Stimulated activated CD8-positive, alpha-beta memory T cell treated with anti-CD3 and anti-CD28 coated beads, Interleukin-15, amount 100 ng/mL, for 24 hours (primary cell): ENCODE data around the gene MSANTD4.
"Not testable (repeated sequence)": the region's sequence is repeated elsewhere in the genome, so short reads cannot be mapped to it uniquely, and the experiment has no call there.

Source experiments
- DNase-seq: peaks from one replicate; pipeline ENCODE4 v3.0.0-alpha.2; 2020; ENCODE audit warnings: low read depth

The MSANTD4 gene

DNA sequence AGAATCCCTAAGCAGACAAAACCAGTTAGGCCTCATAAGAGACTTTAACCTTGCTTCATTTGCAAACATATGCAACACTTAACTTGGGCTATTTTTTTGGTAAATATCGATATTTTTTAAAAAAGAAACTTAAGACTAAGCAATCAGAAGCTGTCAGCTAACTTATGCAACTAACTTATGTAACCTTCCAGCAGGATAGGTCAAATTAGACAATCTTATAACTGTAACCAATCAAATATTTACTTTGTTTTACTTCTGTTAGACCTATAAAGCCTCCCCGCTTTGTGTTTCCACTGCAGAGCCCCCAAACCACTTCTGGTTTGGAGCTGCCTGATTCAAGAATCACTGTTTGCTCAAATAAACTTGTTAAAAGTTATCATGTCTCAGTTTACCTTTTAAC lies 8.0 kb downstream of the MSANTD4 start:
- no peak for DNase-seq

DNA sequence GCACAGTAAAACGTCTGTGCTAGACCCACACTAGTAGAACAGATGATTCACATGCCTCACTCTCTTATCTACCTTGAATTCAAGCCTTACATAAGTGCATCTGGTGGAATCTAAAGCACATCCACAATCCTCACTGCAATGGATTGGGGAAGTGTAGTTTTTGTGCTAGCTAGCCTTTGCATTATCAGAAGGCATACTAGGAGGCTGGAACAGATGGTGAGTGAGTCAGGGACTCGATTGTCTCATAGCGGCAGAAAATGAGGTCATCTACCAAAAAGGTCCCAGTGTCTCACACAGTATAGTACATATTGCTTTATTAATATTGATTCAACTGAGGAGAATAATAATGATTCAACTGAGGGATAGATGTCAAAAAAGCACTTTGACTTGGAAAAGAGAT lies 9.3 kb downstream of the MSANTD4 start:
- DNase-seq: no peak

DNA sequence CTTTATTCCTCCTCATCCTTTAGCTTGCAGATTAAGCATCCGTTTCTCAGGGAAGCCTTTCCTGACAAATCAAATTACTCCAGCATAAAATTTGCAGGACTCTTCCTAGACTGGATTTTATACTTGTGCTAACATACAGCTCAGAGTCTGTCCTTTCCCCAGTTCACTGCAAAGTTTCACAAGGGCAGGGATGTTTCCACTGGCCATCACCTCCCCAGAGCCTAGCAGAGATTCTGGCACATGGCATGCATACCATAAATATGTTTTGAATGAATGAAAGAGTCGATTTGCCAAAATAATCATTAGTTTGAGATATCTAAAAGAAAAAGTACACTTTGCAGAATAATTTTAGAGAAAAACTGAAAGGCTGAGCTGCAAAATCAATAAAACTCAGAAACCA lies 10.6 kb downstream of the MSANTD4 start:
- DNase-seq: no peak

DNA sequence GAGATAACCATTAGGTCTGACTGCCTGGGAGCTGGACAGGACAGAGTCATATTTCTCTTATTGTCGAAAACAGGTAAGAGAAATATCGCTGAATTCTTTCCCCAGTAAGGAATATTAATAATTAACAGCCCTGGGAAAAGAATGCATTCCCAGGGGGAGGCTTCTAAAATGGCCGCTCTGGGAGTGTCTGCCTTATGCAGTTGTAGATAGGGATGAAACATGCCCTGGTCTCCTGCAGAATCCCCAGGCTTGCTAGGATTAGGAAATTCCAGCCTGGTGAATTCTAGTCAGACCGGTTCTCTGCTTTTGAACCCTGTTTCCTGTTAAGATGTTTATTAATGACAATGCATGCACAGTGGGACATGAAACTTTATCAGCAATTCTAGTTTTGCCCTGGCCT lies 18.9 kb downstream of the MSANTD4 start:
- not testable (repeated sequence) for DNase-seq

DNA sequence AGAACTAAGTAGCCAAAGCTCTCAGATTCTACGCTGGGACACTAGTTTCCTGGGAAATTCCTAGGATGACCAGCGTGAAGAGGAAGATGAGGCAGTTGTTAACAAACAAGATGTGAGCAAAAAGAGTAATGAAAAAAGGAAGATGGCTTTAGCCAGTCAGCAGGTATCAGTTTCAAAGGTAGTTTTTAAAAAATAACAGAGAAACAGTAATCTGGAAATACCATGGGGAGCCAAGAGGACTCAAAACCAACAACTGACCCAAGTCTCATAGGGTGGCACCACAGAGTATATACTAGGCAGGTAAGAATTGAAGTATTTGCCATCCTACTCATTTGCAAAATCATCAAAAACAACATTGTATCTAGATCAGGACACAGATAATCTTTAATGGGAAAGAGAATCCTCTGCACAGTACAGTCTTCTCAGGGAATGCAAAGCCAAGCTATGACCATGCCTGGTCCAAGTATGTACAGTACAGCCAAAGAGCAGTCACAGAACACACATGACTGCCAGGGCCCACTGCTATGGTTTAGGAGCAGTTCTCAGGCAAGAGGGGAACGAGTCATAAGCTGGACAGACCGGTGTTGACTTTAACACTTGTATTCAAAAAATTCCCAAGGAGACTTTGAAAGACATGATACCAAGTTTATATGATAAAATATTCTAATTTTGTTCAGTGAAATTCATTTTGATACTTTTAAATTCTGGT lies 20.6 kb downstream of the MSANTD4 start:
- DNase-seq: no peak

DNA sequence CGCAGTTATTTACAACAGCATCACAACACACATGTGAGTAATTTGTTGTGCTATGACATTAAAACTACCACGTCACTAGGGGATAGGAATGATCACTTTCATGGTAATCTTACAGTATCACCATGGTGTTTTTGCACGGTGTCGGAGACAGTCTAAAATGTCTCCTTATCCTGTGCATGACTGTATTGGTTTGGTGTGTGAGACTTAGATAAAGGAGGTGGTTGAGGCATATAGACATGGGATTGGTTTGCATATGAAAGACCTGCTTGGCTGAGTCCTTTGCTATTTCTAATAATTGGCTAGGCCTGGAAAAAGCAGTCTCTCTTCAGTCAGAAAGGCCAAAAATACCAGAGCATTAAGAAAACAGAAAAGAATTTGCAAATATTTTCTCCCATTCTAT lies 30.2 kb downstream of the MSANTD4 start:
- DNase-seq: no peak

DNA sequence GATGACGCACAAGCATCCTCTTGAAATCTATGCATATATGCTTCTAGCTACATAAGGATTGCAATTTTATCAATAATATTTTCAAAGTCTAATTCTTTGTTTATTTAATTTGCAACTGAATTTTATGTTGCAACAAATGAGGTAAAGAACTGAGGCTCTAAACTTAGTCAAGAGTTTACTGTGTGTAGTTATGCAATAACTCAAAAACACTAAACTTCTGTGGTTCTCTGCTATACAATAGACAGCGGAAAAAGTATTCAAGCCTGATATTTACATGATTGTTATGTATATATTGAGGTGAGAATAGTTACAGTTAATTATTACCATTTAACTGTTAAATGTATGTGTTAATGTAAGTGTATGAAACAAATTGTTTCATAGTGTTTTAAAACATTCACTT lies 32.9 kb downstream of the MSANTD4 start:
- no peak for DNase-seq

DNA sequence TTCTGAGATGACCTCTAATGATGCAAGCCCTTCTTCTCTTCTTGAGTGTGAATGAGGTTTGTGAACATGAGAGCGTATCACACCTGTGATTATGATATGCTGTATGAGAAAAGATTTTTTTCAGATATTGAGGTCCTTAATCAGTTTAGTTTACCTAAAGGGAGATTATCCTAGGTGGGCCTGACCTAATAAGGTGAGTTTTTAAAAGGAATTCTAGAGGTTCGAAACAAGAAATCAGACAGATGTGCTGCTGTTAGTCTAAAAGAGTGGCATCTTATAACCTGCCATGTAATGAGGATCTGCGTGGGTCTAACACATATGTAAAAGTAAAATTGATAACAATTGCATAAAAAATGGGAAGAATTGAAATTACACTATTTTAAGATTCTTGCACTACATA lies 33.8 kb downstream of the MSANTD4 start:
- DNase-seq: no peak

DNA sequence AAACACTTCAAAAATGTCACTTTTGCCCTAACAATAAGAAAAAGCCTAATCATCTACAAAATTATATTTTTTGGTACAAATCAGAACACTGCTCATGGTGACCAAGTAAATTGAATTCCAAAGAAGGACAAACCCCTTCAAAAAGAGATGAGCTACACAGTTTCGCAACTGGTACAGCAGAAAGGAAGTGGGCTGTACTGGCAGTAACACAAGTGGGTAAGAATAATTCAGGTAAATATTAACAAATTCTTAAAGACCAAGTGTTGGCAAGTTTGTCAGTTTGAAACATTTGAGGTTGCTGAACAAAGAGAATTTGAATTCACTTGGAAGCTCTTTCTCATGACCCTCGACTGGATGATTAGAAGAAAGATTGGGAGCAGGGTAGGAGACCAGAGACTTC lies 35.5 kb downstream of the MSANTD4 start:
- no peak for DNase-seq

DNA sequence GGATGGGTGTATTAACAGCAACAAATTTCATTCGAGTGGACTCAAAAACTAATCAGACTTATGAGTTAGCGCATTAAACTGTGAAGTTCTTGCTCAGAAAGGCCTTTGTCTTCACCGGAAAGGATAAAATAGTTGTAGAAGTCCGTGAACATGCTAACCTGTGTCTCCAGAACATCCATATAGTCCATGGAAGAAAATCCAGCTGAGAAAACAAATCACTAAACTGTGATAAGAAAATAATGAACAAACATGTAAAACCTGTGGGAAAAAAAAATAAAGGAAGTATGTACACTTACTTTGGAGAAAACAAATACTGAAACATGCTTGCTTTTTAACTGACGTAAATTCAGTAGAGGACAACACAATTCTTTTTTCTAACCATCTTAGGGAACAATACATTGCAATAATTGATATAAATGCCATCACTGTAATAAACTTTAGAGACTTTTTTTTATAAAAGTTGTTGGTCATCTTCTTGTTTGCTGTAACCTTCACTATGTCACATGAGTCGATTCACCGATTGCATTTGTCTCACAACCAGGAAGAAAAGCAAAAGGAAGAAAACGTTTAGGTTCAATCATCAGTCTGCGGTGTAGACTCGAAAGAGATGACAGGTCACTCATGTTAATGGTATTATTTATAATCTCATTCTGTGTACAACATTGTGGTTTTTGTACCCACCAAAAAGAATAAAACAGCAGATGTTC lies 41.9 kb downstream of the MSANTD4 start:
- DNase-seq: no peak

DNA sequence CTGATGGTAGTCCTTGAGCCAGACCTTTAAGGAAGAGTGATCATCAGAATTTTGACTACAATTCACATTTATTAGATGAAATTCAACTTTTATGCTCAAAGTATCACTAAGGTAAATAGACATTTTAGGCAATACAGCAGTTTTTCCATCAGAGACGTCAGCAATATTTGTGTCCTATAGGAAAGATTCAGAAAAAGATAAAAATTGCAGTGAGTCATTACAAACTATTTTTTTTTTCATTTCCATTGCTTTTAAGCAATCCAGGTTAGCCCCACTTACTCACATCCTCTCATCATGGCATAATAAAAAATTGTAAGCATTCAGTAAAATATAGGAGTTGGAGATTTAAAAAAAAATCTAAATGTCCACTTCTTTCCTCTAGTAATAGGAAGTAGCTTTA lies 46.9 kb downstream of the MSANTD4 start:
- no peak for DNase-seq

DNA sequence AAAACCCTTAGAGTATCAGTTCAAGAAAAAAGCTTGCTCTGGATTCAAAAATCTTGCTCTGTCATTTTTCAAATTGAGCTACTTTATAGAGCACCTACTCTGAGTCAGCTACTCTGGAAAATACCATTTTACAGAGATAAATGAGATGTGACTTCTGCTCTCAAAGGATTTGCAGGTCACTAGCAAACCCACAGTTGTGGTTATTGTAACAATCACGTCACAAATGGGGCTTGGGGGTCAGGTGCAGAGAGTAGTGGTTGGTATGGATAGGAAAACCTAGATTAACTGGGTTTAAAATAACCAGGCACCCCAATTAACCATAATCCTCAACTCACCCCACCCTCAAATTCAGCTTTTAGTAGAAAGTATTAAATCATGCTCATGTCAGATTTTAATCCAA lies 52.3 kb downstream of the MSANTD4 start:
- DNase-seq: no peak

DNA sequence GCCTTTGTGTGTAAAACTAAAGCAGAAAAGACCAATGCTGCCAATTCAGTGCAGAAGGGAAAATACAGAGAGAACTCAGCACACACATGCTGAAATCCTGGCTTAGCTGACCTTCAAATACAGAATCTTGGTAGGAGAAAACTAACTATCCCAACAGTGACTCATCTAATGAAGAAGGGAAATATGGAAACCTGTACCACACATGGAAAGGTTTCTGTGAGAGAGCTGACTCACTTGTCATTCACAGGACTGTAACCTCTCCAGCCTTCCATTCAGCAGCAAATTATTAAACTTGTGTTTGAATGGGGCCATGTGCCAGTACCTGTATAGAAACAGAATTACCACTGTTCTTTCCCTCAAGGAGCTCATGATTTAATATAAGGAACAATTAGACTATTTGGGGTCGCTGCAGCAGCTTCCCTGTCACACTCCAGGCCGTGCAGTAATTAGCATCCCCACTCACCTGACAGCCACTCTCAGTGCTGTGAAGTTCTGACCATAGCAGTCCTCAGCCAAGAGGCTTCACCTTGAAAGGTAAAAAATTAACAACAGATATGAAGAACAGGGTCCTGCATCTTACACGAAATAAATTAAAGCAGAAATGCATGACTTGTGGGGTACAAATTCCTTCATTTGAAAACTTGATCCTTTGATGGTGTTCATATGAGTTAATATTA lies 53.9 kb downstream of the MSANTD4 start:
- no peak for DNase-seq

DNA sequence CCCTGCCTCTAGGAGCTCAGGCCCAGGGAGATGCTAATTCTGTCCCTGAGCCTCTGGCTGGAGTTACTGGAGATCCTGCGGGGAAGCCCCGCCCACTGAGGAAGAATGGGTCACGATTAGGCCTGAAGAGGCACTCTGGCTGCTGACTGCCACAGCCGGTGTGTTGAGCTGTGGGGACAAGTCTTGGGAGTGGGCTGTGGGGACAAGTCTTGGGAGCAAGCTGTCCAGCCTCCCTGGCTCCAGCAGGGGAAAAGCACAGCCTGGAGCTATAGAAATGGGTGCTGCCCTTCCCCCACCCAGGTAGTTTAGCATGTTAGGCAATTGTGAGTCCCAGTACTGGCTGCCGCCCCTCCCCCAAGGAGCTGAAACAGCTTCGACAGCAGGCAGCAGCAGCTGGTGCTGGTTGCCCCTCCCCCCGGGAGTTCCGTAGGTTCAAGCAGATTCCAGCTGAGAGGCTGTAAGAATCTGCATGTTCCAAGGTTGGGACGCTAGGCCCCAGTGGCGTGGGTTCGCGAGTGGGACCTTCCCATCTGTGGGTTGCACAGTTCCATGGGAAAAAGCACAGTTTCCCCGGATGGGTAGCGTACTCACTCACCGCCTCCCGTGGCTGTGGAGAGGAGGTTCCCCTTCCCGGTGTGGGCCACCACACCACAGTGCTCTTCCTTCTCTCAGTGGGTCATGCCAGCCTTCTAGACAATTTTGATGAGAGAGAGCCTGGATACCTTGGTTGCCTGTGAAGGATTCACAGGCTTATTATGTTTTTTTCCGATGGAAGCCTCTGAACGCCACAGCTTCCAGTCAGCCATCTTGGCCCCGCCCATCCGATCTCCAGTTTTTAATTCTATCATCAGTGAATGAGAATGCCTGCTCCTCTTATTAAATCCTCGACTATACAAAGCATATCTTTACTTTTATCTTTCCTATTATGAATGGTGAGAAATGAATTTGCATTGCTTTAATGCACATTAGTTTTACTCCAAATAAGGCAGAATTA lies 61.5 kb downstream of the MSANTD4 start:
- no peak for DNase-seq
